BLaER1 (cell line): ENCODE data around the gene FRMD1.
"Not testable (repeated sequence)": the region's sequence is repeated elsewhere in the genome, so short reads cannot be mapped to it uniquely, and the experiment has no call there.

ENCODE experiments used
- H3K27ac ChIP-seq: shearing (Covaris generic); formaldehyde crosslinking; 2 replicates; pipeline ENCODE4 v1.8.1; 2022
- H3K27me3 ChIP-seq: shearing (Covaris generic); formaldehyde crosslinking; 2 replicates; pipeline ENCODE4 v1.8.1; 2022
- H3K36me3 ChIP-seq: shearing (Covaris generic); formaldehyde crosslinking; 2 replicates; pipeline ENCODE4 v1.8.1; 2022
- H3K4me1 ChIP-seq: shearing (Covaris generic); formaldehyde crosslinking; 2 replicates; pipeline ENCODE4 v1.8.1; 2022
- H3K4me2 ChIP-seq: shearing (Covaris generic); formaldehyde crosslinking; 2 replicates; pipeline ENCODE4 v1.8.1; 2022
- H3K4me3 ChIP-seq: shearing (Covaris generic); formaldehyde crosslinking; 2 replicates; pipeline ENCODE4 v1.8.1; 2022
- H3K9ac ChIP-seq: shearing (Covaris generic); formaldehyde crosslinking; 2 replicates; pipeline ENCODE4 v1.8.1; 2022
- H3K9me3 ChIP-seq: shearing (Covaris generic); formaldehyde crosslinking; 2 replicates; pipeline ENCODE4 v1.8.1; 2022
- H4K20me1 ChIP-seq: shearing (Covaris generic); formaldehyde crosslinking; 2 replicates; pipeline ENCODE4 v1.8.1; 2022
- Cebpa-rat ChIP-seq: shearing (Covaris generic); IDR thresholded peaks from 2 replicates; pipeline ENCODE4 v1.8.1; 2022

Gene FRMD1

GRCh38 chr6:168081858-168082546 lies 3.0 kb upstream of the FRMD1 start:
- Histone ChIP-seq H3K27ac (no peak overlapping the region), H3K27me3 (no peaks in the 10 kb centered on the region)

GRCh38 chr6:168080393-168081077 lies 1.5 kb upstream of the FRMD1 start:
- no peak overlapping the region for H3K4me2 ChIP-seq
- H4K20me1 ChIP-seq = no peaks in the 10 kb centered on the region
- H3K9ac ChIP-seq = no peak overlapping the region
- TF ChIP-seq Cebpa-rat = no peak
- no peak overlapping the region for H3K27ac ChIP-seq
- H3K9me3 ChIP-seq = peaks cover 28% of the 10 kb centered on the region
- H3K27me3 ChIP-seq = no peaks in the 10 kb centered on the region
- H3K4me3 ChIP-seq = no peak overlapping the region
- no peaks in the 10 kb centered on the region for H3K36me3 ChIP-seq
- peaks cover 71% of the 10 kb centered on the region for H3K4me1 ChIP-seq

More at GRCh38 chr6:168081858-168082546, 3.0 kb upstream of the FRMD1 start:
- peaks cover 67% of the 10 kb centered on the region for H3K4me1 ChIP-seq
- no peaks in the 10 kb centered on the region for H3K36me3 ChIP-seq
- H3K4me3 ChIP-seq = no peak overlapping the region
- H3K9ac ChIP-seq = no peak overlapping the region
- no peak for TF ChIP-seq Cebpa-rat
- H4K20me1 ChIP-seq = no peaks in the 10 kb centered on the region
- H3K4me2 ChIP-seq = peak overlapping the region; percentile 71
- peaks cover 13% of the 10 kb centered on the region for H3K9me3 ChIP-seq

GRCh38 chr6:168078175-168078942 lies 653 bp downstream of the FRMD1 start:
- peaks cover 68% of the 10 kb centered on the region for H3K4me1 ChIP-seq
- peak overlapping the region; percentile 55 for H3K4me2 ChIP-seq
- H3K4me3 ChIP-seq = no peak overlapping the region
- H3K27ac ChIP-seq = peak overlapping the region; percentile 45
- no peaks in the 10 kb centered on the region for H4K20me1 ChIP-seq
- H3K9me3 ChIP-seq = peaks cover 43% of the 10 kb centered on the region
- TF ChIP-seq Cebpa-rat = no peak
- H3K9ac ChIP-seq = no peak overlapping the region
- H3K27me3 ChIP-seq = no peaks in the 10 kb centered on the region
- H3K36me3 ChIP-seq = no peaks in the 10 kb centered on the region

- Histone ChIP-seq H3K4me2 (peak overlapping the region; percentile 55), H3K4me1 (peaks cover 68% of the 10 kb centered on the region), H3K27ac (peak overlapping the region; percentile 45; the same call in 1 of the 2 replicates), H3K9me3 (peaks cover 43% of the 10 kb centered on the region)
- not testable (repeated sequence) for H3K9ac ChIP-seq, H3K36me3 ChIP-seq, H4K20me1 ChIP-seq, H3K27me3 ChIP-seq, H3K4me3 ChIP-seq
Measured at GRCh38 chr6:168077401-168077800, 1.6 kb downstream of the FRMD1 start.

- Histone ChIP-seq H3K9me3 (peaks cover 43% of the 10 kb centered on the region), H3K9ac (no peak overlapping the region)
- TF ChIP-seq Cebpa-rat = no peak
Measured at GRCh38 chr6:168075787-168076202, 3.2 kb downstream of the FRMD1 start.

GRCh38 chr6:168075216-168075615 lies 3.8 kb downstream of the FRMD1 start:
- Histone ChIP-seq H4K20me1 (no peaks in the 10 kb centered on the region), H3K4me1 (peaks cover 68% of the 10 kb centered on the region), H3K4me2 (no peak overlapping the region), H3K9me3 (peaks cover 43% of the 10 kb centered on the region), H3K9ac (no peak overlapping the region), H3K27me3 (no peaks in the 10 kb centered on the region), H3K36me3 (no peaks in the 10 kb centered on the region), H3K4me3 (no peak overlapping the region), H3K27ac (no peak overlapping the region; the same call in 1 of the 2 replicates)
- no peak for TF ChIP-seq Cebpa-rat

More at GRCh38 chr6:168075787-168076202, 3.2 kb downstream of the FRMD1 start:
- H3K27me3 ChIP-seq = no peaks in the 10 kb centered on the region
- H3K27ac ChIP-seq = peak overlapping the region; percentile 59
- H3K4me2 ChIP-seq = peak overlapping the region; percentile 55; the same call in 1 of the 2 replicates
- H3K4me3 ChIP-seq = peak overlapping the region; percentile 8; the same call in 1 of the 2 replicates
- H3K4me1 ChIP-seq = peaks cover 68% of the 10 kb centered on the region
- no peaks in the 10 kb centered on the region for H3K36me3 ChIP-seq
- H4K20me1 ChIP-seq = no peaks in the 10 kb centered on the region

GRCh38 chr6:168073937-168074730 lies 4.9 kb downstream of the FRMD1 start:
- Histone ChIP-seq H3K9ac (no peak overlapping the region), H3K4me1 (peaks cover 62% of the 10 kb centered on the region), H3K36me3 (no peaks in the 10 kb centered on the region), H3K27me3 (no peaks in the 10 kb centered on the region), H3K9me3 (peaks cover 42% of the 10 kb centered on the region), H4K20me1 (no peaks in the 10 kb centered on the region), H3K27ac (peak overlapping the region; percentile 22; the same call in 1 of the 2 replicates), H3K4me3 (no peak overlapping the region), H3K4me2 (no peak overlapping the region)
- no peak for TF ChIP-seq Cebpa-rat

GRCh38 chr6:168072730-168073129 lies 6.3 kb downstream of the FRMD1 start:
- H3K4me3 ChIP-seq = no peak overlapping the region
- 0 out of 2 replicates have a peak overlapping the region, but pooled peaks have one; percentile 13 for H3K27ac ChIP-seq
- TF ChIP-seq Cebpa-rat = no peak
- no peaks in the 10 kb centered on the region for H4K20me1 ChIP-seq
- H3K27me3 ChIP-seq = no peaks in the 10 kb centered on the region
- peak overlapping the region; percentile 59 for H3K4me2 ChIP-seq
- peaks cover 36% of the 10 kb centered on the region for H3K9me3 ChIP-seq
- peaks cover 48% of the 10 kb centered on the region for H3K4me1 ChIP-seq
- H3K9ac ChIP-seq = no peak overlapping the region
- no peaks in the 10 kb centered on the region for H3K36me3 ChIP-seq

- Histone ChIP-seq H3K27me3 (no peaks in the 10 kb centered on the region), H3K4me2 (peak overlapping the region; percentile 59), H4K20me1 (no peaks in the 10 kb centered on the region), H3K27ac (no peak overlapping the region), H3K4me1 (peaks cover 43% of the 10 kb centered on the region), H3K36me3 (no peaks in the 10 kb centered on the region), H3K9ac (no peak overlapping the region), H3K9me3 (peaks cover 32% of the 10 kb centered on the region), H3K4me3 (no peak overlapping the region)
- TF ChIP-seq Cebpa-rat = no peak
Measured at GRCh38 chr6:168072261-168072660, 6.8 kb downstream of the FRMD1 start.
